Right lung (tissue), 5 donors: ENCODE data around the gene ZMYND10. TPM values are rescaled to one million over a fixed set of nuclear protein-coding genes. Genes with fewer than 3 reads are reported as not detected.
"Not testable (repeated sequence)": the region's sequence is repeated elsewhere in the genome, so short reads cannot be mapped to it uniquely, and the experiment has no call there.

Experiments
- DNase-seq, 2 donors: peaks; one replicate each; pipeline ENCODE4 v3.0.0-alpha.2; 2013
- polyA plus RNA-seq, 5 donors: library from polyadenylated mRNA; unstranded; fragments of 120-200 nt; gene quantifications; one replicate each; pipeline versions ENCODE4 v1.2.1 to v1.2.3, GENCODE V29; 2013; ENCODE audit warnings: inconsistent platforms in 1 of 5, low replicate concordance in 1 of 5; ENCODE audit not compliant: insufficient read length in 5 of 5, insufficient read depth in 1 of 5

The ZMYND10 gene
- polyA plus RNA-seq, 5 donors, result 4.7 to 32.7 (median 20.9) TPM

DNA sequence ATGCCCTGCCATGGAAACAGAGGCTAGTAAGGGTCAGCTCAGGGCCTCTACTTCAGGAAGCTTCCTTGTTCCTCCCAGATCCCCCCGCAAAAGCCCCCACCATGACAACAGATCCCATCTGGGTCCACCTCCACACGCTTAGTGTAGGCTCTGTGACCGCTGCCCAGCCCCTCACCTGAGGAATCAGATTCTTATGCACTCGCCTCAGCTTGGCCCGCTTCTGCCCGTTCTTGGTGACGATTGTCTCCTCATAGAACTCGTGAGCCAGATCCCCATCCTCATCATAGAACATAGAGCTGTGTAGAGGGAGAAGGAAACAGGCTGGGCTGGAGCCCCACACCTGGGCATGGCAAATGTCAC, 19.4 kb downstream of the ZMYND10 start:
- DNase-seq, result no peak

DNA sequence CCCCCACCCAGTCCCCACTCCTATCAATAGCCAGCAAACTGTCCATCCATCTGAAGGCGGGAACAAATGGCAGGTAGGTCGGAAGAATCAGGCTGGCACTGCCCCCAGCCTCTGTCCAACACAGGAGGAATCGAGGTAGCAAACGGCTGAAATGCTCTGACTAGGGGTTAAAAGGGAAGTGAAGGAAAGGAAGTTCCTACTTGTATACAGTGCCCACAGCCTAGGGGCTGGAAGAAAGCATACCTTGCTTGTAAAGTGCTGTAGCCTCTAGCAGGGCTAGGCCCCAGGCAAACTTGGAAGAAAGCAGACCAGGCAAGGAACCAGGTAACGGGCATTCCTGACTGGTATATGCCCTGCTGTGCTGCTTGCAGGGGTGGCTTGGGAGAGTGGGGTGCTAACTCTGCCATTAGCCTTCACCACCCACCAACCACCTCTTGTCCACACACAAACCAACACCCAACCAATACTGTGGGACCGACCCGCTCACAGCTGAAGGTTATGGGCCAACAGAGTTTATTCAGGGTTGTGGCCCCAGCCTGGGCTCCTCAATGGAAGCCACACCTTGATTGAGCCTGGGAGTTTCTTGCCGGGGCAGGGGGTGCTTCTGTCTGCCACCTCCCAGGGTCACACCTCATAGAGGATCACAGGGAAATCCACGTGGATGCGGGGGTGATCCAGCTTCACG, 19.9 kb downstream of the ZMYND10 start:
- DNase-seq, result no peak

DNA sequence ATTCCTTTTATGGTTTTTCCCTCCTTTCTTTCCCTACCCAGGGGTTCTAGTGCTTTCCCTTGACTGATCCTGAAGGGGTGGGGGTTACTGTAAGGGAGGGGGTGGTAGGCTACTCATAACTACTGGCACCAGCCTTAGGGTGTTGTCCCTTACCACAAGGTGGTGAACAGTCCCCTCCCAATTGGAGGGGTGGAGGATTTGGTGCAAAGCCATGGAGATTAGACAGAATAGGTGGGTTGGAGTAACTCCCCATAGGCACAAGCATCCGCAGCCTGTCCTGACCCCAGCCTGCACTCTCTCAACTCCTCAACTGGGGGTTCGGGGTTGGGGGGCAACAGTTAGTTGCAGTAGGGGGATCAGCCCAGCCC, 20.4 kb downstream of the ZMYND10 start:
- no peak for DNase-seq

DNA sequence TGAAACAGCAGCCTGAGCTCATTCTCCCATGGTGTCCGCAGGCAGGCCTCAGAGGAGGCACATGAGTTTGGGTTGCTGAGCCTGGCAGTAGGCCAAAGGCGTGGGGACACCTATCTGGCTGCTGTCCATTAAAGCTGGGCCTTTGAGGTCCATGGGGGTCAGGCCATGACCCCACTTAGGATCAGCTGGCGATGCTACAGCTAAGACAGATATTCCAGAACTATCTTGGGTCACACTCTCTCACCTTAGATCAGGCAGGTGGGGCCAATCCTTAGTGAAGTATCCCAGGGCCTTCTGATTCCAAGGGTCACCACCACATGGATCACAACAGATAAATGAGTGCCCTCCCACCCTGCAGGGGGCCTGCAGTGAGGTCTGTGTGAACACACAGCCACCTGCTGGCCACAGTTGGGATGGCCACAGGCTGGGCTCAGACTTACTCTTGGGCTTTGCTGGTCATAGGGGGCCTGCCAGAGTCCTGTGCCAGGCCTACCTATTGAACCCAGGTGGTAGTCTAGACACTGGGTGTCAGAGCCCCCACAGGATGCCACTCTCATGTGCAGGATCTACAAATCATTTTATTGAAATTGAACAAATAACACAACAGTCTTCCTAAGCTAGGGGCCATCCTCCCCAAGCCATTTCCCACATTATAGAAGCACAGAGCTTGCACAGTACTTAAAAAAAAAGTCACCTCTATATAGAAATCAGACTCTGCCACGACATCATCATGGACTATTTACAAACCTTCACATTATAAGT, 21.0 kb downstream of the ZMYND10 start:
- no peak for DNase-seq

DNA sequence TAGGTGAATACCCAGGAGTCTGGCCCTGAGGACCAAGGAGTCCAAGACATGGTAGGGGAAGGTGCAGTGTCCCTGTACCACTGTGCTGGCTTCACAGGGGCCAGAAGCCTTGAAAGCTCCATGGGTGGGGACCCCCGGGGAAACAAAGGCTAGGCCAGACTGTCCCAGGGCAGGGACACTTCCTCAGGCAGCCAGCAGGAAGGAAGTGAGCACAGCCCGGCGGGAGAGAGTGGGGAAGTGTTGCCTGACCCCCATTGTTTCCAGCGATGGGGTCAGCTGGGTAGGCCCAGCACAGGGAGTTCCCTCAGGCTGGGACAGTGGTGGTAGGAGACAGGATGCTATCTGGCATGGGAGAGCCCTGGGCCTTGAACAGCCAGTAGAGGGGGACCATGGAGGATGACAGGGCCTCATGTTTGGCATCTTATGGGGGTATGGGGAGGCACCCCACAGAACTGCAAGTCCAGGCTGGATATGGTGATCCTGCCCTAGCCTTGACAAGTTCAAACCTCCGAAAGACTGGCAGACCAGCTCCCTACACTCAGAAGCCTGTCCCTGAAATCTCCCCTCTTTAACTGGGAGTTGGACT, 21.8 kb downstream of the ZMYND10 start:
- DNase-seq, result no peak

DNA sequence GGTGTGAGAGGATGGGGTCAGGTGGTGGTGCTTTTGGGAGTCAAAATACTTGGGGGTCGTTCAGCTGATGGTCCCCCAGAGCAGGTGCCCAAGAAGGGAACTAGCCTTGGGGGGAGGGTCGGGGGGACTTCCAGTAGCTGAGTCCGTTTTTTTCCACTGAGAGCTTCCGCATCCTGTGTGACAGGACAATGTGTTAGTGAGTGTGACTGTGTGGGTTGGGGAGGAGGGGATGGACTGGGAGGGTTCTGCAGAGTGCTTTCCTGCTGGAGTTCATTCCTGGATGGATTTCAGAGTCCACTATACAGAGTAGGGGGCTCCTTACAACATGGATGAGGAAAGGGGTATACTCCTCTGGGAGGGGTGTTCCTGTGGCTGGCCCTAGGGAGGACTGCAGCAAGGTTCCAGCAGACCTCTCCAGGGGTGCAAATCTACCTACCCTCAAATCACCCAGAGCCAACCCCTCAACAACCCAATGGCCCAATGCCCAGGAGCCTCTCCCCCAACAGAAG, 22.4 kb downstream of the ZMYND10 start:
- DNase-seq, result no peak

DNA sequence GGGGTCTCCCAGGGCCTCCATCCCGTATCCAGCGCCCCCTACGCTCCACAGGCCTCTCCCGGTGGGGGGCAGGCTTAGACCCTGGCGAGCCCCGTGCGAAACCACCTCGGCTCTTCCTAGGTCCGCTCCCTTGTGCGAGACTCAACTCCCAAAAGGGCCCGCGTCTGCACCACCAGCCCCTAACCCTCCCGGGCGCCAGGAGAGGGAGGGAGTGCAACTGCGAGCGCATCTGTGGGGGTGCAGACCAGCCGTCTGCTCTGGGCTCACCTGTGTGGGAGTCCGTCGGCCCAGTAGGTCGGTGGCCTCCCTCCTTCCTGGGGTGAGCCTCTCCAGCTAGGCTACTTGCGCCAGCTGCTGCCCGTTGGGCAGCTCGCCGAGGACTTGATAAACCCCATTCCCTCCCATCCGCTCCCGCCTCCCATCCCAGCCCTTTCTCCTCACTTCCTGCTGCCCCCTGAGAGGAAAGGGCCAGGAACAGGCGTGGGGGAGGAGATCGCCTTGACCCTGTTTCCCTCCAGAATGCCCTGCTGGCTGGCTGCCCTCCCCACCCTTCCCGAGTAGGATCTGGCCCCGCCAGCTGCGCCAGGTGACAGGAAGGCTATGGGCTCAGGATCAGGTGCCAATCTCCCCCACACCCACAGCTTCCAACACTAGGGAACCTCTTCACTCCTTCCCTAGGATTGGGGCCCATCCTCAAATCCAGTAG, 23.0 kb downstream of the ZMYND10 start, which contains the start of gene HYAL2:
HYAL2 (minus strand) TSS at position 360 of the 706 bp plus-strand sequence. CDS start 2,256 bp downstream, outside the sequence.
- no peak for DNase-seq

DNA sequence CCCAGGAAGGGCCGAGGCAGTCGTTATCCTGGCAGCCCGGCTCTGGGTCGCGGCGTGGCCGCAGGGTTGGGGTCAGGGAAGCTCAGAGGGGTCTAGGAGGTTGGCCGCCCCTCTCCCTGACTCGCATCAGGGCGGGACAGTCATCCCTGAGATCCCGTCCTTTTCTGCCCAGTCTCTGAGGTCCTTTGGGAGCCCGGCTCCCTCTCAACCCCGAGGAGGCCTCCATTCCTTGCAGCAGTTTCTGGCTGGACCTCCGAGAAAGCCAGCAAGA, 23.5 kb downstream of the ZMYND10 start:
- no peak for DNase-seq

DNA sequence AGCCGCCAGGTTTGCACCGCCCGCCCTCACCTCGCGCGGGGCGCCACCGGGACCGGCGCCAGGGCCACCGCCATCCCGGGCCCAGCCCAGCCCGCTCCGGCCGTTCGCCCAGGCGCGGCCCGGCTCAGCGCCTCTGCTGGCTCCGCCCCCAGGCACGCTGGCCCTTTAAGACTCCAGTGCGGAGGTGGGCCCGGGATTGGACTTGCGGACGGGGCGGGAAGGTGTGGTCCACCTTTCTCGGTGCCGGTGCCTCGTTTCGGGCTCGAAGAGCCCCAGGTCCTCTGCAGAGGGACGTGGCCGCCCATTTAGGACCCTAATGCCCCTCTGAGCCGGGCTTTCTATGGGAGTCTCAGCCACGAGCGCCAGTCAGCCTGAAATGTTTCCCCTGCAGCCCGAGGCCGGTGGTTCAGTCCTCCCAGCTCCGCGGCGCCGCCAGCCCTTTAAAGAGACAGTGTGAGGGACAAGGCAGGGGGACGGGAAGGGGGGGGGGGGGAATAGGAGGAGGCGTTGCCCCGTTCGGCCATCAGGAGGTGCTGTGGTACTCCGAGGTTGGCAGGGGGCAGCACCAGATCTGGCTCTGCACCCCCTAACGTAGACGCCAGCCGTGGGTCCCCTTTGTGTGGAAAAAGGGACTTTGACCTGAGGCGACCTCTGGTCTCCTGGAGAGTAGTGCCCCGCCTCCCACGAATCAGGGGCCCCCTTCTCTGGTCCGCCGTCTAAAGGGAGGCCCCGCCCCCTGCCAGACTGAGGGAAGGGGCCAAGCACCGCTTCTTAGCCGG, 24.0 kb downstream of the ZMYND10 start:
- DNase-seq, result peak; percentile 89 to 90

DNA sequence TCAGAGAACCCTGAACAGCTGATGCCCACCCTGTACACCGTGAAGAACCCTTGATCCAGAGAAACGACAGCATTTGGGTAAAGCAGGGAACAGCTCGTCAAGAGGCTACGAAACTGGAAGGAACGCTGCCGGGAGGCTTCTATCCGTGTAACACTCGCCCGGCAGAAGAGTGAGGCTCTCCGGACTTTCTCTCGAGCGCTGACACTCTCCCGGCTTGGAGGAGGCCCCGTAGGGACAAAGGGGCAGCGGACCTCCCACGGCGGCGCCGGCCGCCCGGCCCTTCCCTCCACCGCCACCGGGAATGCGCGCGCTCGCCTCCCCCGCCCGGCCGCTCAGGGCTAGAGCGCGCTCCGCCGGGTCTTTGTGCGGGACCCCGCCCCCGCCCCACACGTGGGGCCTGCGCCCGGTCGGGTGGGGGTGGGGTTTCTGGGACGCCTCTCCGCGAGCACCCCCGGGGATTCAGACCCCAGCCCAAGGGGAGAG, 24.6 kb downstream of the ZMYND10 start:
- DNase-seq, result peak; percentile 86 to 88

DNA sequence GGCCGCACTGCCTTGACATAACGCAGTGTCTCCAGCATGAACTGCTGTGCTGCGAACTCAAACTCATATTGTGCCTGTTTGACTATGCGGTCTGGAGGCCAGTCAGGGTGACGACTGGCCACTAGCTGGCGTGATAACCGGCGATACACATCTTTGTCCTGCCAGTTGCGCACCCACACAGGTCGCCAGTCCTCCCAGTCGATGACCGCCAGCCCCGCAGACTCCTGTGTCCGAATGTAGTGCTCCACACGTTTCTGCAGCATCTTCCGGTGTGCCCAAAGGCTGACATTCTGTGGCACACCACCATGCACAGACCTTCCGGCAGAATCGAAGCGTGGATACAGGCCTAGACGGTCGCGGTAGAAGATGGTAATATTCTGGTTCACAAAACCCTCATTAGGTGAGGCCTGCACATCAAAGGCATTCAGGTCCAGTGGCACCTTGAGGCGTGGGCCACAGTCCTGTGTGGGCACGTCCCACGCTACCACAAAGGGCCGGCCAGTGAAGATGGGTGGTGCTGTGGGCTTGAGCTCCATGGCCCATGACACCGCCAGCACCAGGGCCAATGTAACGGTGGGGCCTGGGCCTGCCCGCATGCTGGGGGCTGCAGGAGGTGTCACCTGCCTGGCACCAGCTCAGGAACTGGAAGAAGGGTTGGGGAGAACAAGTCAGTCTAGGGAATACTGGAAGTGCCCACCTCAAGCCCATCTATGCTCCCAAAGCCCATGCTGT, 25.5 kb downstream of the ZMYND10 start:
- no peak for DNase-seq

DNA sequence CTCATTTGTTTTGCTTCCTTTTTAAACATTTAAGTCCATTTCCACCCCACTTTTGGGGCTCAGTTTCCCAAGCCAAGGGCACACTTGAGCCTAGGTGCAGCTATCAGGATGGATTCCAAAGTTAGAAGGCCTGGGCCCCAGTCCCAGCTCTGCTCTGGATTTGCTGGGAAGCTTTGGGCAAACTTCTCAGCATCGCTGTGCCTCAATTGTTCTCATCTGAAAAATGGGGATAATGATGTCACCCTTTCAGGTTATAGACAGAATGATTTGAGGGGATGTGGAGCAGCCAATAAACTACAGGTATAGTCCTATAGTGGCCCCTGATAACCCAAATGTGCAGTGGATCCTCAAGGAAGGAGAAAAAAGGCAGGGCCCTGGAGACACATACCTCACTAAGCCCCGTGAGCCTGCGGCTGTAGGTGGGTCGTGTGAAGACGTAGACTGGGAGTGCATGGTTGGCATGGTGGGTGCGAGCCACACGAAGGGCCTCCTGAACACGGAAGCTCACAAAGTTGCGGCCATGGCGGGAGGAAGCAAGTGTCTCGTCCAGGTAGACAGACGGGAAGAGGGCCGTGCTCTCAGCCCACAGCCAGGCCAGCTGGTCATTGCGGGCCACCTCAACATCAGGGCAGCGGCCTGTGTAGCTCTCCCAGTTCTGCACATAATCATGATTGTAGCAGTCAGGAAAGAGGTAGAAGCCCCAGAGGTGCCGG, 26.2 kb downstream of the ZMYND10 start:
- no peak for DNase-seq

DNA sequence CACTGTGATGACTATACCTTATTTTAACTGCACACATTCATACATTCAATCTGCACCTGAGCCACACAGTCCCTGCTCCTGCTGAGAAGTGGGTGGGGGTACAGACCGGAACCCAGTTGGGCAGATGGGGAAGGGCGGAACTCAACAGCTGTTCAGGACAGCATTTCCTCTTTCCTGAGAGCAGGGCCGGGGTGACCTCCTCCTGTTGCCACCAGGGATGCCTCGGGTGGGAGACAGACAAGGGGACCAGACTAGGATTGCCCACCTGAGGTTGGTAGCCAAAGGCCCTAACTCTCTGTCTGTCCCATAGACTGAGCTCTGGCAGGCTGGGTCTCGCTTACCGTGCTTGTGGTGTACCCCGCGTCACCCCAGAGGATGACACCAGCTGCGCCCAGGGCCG, 26.9 kb downstream of the ZMYND10 start:
- no peak for DNase-seq

DNA sequence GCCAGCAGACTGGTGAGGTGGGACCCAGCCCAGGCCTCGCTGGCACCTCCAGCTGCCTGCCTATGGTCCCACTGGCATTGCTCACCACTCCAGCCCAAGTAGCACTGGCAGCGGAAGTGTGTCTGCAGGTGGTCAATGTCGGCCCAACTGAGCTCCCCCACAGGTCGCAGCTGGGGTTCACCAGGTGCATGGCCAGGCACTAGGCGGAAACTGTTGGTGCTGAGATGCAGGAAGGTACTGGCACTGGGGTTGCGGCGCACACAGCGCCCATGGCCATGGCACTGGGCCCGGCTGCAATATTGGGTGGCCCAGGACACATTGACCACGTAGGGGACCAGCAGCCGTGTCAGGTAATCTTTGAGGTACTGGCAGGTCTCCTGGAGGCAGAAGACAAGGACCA, 27.4 kb downstream of the ZMYND10 start:
- DNase-seq, result no peak

DNA sequence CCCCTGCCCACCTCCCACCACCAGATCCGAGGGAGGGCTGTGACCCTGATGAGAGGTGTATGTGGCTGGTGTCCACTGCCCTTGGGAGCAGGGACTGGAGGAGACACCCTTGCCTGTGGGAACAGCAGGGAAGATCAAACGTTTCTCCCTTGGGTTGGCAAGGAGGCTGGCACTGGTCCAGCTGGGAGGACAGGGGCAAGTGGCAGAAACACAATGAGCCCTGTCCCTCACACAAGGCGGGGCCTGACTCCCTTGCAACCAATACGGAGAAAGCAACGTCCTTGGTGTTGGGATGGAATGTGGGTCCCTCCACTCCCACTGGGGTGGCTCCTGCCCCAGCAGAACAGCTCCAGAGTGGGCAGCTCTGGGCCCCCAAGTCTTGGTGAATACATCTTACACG, 28.2 kb downstream of the ZMYND10 start:
- no peak for DNase-seq

DNA sequence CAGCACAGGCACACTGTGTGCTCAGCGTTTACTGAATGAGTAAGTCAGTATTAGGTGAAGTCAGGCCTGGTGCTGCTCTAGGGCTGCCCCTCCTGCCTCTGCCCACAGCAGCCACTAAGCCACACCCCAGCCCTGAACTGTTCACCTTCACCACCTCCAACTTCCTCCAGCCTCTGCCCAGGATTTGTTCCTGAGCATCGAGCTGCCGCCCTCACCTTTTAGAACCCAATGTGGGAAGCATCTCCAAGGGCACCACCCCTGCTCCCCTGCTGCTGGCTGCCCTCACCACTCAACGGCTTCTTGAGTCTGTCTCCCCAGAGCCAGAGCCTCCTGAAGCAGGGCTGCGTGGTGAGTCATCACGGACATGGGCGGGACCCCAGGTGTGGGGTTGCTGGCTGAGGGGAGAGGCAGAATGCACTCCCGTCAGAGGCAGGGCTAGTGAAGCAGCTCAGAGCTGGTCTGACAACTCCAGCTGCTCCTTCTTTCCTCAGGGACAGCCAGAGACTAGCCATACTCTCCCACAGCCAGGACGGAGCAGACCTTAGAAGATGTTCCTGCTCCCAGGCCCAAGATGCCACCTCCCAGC, 28.8 kb downstream of the ZMYND10 start:
- DNase-seq, result no peak

DNA sequence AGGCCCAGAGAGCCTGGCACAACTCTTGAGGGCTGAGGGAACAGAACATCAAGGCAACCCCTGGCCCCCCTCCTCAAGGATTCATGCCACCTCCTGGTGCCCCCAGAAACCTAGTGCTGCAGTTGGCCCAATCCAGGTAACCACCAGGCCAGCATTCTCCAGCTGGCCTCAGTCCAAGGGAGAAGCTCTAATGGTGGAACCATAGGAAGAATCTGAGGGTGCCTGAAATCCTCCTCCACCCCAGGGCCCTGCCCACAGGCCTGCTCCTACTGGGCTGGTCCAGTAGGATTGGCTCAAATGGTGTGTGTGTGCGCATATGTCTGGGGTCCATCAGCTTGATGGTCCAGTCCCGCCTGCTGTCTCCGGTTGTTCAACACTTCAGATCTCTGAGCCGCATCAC, 30.7 kb downstream of the ZMYND10 start:
- no peak for DNase-seq

DNA sequence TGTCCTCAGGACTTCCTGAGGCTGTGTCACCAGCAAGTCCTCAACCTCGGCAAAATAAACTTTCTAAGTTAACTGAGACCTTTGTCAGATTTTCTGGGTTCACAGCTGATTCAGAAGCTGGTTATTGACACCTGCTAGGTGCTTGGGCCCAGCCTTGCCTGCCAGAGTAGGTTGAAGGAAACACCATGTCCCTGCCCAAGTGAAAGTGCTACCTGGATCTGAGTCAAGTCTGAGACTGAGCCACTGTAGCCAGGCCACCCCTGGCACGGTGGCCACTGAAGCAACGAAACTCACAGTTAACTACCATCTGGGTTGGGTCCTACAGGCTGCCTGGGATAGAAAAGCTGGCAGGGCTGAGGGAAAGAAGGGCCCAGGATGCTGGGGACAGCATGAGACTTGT, 31.2 kb downstream of the ZMYND10 start:
- DNase-seq, result no peak

DNA sequence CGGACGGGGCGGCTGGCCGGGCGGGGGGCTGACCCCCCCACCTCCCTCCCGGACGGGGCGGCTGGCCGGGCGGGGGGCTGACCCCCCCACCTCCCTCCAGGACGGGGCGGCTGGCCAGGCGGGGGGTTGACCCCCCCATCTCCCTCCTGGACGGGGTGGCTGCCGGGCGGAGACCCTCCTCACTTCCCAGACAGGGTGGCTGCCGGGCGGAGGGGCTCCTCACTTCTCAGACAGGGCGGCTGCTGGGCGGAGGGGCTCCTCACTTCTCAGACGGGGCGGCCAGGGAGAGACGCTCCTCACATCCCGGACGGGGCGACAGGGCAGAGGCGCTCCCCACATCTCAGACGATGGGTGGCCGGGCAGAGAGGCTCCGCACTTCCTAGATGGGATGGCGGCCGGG, 33.5 kb downstream of the ZMYND10 start:
- DNase-seq, result not testable (repeated sequence)

DNA sequence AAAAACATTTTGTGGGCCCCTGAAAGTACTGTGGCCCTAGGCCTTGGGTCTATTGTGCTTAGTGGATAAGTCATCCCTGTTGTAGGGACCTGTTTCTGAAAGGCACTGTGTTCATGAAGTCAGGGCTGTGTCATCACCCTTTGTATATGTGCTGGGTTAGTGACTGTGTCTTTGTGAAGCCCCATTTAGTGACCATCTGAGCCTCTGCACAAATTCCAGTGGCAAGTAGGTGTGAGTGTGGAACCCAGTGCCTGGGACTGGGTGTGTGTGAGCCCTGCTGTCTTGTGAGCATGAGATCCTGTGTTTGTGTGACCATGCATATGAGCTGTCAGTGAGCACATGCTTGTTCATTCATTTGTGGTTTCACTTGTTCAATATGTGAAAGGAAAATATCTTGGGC, 40.9 kb downstream of the ZMYND10 start:
- DNase-seq, result no peak
